ENCODE results near the gene DZIP1. TPM values are rescaled to one million over a fixed set of nuclear protein-coding genes. Genes with fewer than 3 reads are reported as not detected.
A peak's percentile ranks its signal among the peaks of the same experiment; 100 is the strongest.

DZIP1 gene
- total and polyA plus RNA-seq, 2 of the 13 experiments (the other 11 are each of a cell fraction or from before 2014, with no cell fraction given): 11.0 to 36.7 TPM

DNA sequence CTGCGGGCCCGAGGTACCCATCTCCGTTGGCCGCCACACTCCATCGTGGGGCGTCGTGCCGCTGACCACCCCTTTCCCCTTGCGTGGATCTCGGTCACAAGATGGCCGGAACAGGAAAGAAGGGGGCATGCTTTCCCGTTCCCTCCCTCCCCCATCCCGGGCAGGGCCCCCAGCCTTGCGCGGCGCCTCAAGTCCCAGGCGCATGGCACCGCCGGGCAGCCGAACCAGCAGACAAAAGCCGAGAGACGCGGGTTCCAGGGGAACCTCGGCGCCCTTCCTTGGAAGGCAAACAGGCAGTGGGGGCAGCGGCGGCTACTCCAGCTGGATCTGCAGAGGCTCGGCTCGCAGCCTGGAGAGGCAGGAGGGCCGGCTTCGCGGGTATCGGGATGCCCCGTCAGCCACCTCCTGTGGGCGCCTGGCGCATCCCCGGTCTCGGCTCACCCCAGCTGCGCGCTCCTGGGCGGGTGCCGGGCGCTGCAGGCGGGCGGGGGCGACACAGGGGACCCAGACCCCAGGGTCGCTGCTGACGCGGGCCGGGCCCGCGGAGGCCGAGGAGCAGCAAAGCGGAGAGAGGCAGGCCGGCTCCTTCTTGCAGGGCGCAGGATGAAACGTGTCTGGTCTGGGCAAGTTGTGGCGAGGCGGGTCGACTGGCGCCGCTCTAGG is 439 bp downstream of the DZIP1 start (continued):
- TF ChIP-seq, protein P1, sequence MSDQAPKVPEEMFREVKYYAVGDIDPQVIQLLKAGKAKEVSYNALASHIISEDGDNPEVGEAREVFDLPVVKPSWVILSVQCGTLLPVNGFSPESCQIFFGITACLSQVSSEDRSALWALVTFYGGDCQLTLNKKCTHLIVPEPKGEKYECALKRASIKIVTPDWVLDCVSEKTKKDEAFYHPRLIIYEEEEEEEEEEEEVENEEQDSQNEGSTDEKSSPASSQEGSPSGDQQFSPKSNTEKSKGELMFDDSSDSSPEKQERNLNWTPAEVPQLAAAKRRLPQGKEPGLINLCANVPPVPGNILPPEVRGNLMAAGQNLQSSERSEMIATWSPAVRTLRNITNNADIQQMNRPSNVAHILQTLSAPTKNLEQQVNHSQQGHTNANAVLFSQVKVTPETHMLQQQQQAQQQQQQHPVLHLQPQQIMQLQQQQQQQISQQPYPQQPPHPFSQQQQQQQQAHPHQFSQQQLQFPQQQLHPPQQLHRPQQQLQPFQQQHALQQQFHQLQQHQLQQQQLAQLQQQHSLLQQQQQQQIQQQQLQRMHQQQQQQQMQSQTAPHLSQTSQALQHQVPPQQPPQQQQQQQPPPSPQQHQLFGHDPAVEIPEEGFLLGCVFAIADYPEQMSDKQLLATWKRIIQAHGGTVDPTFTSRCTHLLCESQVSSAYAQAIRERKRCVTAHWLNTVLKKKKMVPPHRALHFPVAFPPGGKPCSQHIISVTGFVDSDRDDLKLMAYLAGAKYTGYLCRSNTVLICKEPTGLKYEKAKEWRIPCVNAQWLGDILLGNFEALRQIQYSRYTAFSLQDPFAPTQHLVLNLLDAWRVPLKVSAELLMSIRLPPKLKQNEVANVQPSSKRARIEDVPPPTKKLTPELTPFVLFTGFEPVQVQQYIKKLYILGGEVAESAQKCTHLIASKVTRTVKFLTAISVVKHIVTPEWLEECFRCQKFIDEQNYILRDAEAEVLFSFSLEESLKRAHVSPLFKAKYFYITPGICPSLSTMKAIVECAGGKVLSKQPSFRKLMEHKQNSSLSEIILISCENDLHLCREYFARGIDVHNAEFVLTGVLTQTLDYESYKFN (CRISPR knock-in tag; conservative IDR thresholded peaks at IDR 0.05): no peak
- TF ChIP-seq, protein P2, sequence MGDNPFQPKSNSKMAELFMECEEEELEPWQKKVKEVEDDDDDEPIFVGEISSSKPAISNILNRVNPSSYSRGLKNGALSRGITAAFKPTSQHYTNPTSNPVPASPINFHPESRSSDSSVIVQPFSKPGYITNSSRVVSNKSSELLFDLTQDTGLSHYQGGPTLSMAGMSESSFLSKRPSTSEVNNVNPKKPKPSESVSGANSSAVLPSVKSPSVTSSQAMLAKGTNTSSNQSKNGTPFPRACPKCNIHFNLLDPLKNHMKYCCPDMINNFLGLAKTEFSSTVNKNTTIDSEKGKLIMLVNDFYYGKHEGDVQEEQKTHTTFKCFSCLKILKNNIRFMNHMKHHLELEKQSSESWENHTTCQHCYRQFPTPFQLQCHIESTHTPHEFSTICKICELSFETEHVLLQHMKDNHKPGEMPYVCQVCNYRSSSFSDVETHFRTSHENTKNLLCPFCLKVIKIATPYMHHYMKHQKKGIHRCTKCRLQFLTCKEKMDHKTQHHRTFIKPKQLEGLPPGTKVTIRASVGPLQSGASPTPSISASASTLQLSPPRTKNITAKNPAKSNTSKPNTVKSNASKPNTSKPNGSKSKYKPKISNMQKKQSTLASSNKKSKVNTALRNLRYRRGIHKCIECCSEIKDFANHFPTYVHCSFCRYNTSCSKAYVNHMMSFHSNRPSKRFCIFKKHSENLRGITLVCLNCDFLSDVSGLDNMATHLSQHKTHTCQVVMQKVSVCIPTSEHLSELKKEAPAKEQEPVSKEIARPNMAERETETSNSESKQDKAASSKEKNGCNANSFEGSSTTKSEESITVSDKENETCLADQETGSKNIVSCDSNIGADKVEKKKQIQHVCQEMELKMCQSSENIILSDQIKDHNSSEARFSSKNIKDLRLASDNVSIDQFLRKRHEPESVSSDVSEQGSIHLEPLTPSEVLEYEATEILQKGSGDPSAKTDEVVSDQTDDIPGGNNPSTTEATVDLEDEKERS (CRISPR knock-in tag; IDR thresholded peaks at IDR 0.05): 0 out of 2 replicates have a peak, but pooled peaks have one; percentile 43
- TF ChIP-seq RFXAP (CRISPR knock-in tag; IDR thresholded peaks at IDR 0.05; ENCODE audit: borderline replicate concordance): no peak
- TF ChIP-seq HNF4A (CRISPR knock-in tag; IDR thresholded peaks at IDR 0.05): no peak
- TF ChIP-seq FOXK1 (CRISPR knock-in tag; IDR thresholded peaks at IDR 0.05; ENCODE audit: borderline replicate concordance, low read depth): no peak
- TF ChIP-seq, protein P3, sequence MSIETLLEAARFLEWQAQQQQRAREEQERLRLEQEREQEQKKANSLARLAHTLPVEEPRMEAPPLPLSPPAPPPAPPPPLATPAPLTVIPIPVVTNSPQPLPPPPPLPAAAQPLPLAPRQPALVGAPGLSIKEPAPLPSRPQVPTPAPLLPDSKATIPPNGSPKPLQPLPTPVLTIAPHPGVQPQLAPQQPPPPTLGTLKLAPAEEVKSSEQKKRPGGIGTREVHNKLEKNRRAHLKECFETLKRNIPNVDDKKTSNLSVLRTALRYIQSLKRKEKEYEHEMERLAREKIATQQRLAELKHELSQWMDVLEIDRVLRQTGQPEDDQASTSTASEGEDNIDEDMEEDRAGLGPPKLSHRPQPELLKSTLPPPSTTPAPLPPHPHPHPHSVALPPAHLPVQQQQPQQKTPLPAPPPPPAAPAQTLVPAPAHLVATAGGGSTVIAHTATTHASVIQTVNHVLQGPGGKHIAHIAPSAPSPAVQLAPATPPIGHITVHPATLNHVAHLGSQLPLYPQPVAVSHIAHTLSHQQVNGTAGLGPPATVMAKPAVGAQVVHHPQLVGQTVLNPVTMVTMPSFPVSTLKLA (IDR thresholded peaks at IDR 0.05): no peak
- no peak for TF ChIP-seq DR1 (CRISPR knock-in tag; IDR thresholded peaks at IDR 0.05)
- no peak for TF ChIP-seq ZNF441 (CRISPR knock-in tag; IDR thresholded peaks at IDR 0.05; ENCODE audit: borderline replicate concordance)
- TF ChIP-seq ZNF572 (CRISPR knock-in tag; IDR thresholded peaks at IDR 0.05): no peak
- TF ChIP-seq ZNF607 (CRISPR knock-in tag; IDR thresholded peaks at IDR 0.05; ENCODE audit: borderline replicate concordance): 0 out of 2 replicates have a peak, but pooled peaks have one; percentile 14
- no peak for TF ChIP-seq PAWR (CRISPR knock-in tag; IDR thresholded peaks at IDR 0.05; ENCODE audit: borderline replicate concordance)
- TF ChIP-seq ZBTB3 (CRISPR knock-in tag; IDR thresholded peaks at IDR 0.05; ENCODE audit: borderline replicate concordance, low read depth): no peak
- TF ChIP-seq, protein P4, sequence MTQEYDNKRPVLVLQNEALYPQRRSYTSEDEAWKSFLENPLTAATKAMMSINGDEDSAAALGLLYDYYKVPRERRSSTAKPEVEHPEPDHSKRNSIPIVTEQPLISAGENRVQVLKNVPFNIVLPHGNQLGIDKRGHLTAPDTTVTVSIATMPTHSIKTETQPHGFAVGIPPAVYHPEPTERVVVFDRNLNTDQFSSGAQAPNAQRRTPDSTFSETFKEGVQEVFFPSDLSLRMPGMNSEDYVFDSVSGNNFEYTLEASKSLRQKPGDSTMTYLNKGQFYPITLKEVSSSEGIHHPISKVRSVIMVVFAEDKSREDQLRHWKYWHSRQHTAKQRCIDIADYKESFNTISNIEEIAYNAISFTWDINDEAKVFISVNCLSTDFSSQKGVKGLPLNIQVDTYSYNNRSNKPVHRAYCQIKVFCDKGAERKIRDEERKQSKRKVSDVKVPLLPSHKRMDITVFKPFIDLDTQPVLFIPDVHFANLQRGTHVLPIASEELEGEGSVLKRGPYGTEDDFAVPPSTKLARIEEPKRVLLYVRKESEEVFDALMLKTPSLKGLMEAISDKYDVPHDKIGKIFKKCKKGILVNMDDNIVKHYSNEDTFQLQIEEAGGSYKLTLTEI (CRISPR knock-in tag; conservative IDR thresholded peaks at IDR 0.05): no peak
- no peak for TF ChIP-seq ZNF337 (CRISPR knock-in tag; IDR thresholded peaks at IDR 0.05; ENCODE audit: borderline replicate concordance, low read depth)
- TF ChIP-seq CREB1 (IDR thresholded peaks at IDR 0.05): no peak
- no peak for TF ChIP-seq CREB1 (CRISPR knock-in tag; IDR thresholded peaks at IDR 0.05)
- TF ChIP-seq ZIK1 (CRISPR knock-in tag; IDR thresholded peaks at IDR 0.05; ENCODE audit: borderline replicate concordance, low read depth): no peak

All from HepG2 (cell line).